ENCODE data around the gene INF2. TPM values are rescaled to one million over a fixed set of nuclear protein-coding genes. Genes with fewer than 3 reads are reported as not detected.
"Not testable (repeated sequence)": the region's sequence is repeated elsewhere in the genome, so short reads cannot be mapped to it uniquely, and the experiment has no call there.

INF2 gene
- total RNA-seq, 1 donor from 2014 or later: 113 TPM

DNA sequence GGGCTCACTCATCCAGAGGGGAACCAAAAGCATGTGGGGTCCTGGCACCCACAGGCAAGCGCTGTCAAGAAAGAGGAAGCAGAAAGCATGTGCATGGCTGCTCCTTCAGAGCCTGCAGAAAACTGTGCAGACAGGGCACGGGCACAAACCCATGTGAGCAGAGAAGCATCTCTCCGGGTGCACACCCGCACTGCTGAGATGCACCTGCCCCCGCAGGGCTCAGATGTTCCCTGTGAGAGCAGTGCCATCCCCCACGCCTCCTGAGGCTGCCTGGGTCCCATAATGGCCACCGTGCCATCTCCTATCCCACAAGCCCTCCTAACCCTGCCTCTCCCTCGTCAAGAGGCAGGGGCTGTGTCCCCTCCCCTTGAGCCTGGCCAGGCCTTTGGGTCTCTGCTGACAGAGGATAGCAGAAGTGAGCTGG is 32.3 kb upstream of the INF2 start:
- no peak for DNase-seq (ENCODE audit: low read depth)

GRCh38 chr14:104657563-104658324 is 31.7 kb upstream of the INF2 start:
- no peak for DNase-seq (ENCODE audit: low read depth)

- no peak for DNase-seq (ENCODE audit: low read depth)
Measured at GRCh38 chr14:104658325-104658712, 31.1 kb upstream of the INF2 start.

DNA sequence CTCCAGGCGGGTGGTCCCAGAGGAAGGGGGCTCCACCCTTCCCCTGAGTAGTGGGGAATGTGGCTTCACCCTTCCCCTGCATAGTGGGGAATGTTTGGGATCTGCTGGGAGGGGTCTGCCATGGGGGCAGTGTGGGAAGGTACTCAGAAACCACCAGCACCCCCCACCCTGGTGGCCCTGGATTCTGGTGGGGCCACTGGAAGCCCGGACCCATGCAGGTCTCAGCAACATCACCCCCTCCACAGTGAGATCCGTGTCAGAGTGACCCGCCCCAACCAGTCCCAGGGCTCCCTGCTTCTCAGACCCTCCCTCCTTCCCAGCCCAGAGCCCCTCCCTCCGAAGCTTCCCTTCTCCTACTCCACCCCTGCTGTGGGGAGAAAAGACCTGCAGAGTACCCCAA is 30.3 kb upstream of the INF2 start:
- no peak for DNase-seq (ENCODE audit: low read depth)

- DNase-seq (ENCODE audit: low read depth): peak; percentile 88
Measured at GRCh38 chr14:104659764-104660523, 29.5 kb upstream of the INF2 start.

DNA sequence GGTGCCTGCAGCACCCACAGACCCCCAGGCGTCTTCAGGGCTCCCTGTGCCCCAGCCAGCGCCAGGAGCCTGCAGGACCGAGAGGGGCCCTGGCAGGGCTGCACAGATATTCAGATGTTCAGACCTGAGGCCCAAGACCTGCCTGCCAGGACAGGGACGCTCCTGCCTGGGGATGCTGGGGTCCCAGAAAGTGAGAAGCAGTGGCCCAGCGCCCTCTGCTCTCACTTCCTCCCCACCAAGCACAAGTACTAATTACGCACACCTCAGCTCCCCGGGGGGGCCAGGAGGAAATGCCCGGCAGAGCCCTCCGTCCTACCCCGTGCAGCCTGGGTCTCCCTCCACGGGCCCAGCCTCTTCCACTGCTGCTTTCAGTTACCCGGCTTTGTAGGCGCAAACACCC is 28.8 kb upstream of the INF2 start:
- no peak for DNase-seq (ENCODE audit: low read depth)

GRCh38 chr14:104661086-104661485 is 28.3 kb upstream of the INF2 start:
- DNase-seq (ENCODE audit: low read depth): peak; percentile 57

DNA sequence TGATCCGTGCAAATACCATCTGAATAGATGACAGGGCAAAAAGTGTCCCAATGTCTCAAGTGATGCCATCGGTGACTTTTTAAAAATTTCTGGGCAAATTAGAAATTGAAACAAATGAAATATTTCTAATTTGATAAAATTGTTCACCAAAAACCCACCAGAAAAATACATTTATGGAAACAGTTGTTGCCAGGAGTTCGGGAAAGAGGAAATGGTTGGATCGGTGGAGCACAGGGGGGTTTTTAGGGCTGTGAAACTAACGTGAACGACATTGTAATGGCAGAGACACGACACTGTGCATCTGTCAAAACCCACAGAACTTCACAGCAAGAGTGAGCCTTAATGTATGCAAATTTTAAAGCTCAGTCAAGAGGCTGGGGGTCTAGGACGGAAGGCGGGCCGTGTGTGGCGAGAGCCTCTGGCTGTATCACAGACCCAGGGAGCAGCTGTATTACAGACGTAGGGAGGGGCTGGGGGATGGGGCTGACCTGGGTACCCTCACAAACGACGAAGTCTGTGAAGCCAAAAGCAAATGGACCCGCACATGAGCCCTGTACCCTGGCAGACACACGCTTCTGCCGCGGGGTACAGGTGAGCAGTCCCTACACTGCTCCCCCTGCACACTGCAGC is 27.8 kb upstream of the INF2 start:
- DNase-seq (ENCODE audit: low read depth): not testable (repeated sequence)

GRCh38 chr14:104662472-104662871 is 26.9 kb upstream of the INF2 start:
- DNase-seq (ENCODE audit: low read depth): not testable (repeated sequence)

- DNase-seq (ENCODE audit: low read depth): no peak
Measured at GRCh38 chr14:104664107-104664506, 25.3 kb upstream of the INF2 start.

DNA sequence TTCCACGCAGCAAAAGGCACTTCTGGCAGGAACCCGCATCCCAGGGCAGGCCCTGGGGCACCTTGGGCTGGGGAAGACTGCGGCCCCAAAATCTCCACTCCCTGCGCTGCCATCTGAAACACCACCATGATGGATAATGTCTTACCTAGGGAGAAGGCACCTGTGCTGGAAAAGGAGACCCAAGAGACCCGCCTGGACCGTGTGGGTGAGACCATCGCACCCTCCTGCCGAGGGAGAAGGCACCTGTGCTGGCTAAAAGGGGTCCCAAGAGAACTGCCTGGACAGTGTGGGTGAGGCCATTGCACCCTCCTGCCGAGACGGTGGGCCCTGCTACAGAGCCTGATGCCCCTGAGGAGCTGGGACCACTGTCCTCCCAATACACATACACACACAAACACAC is 24.8 kb upstream of the INF2 start:
- DNase-seq (ENCODE audit: low read depth): no peak

DNA sequence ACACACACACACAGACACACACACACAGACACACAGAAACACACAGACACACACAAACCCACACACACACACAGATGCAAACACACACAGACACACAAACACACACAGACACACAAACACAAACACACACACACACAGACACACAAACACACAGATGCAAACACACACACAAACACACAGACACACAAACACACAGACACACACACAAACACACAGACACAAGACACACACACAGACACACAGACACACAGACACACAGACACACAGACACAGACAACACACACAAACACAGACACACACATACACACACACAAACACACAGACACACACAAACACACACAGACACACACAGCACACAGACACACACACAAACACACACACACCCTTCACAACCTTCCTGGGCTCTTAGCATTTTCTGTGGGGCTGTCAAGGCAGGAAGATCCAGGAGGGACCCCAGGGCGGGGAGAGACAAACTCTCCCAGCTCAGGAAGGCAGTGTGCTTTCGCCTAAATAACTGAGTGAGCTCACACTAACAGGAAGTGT is 24.2 kb upstream of the INF2 start:
- DNase-seq (ENCODE audit: low read depth): no peak

- DNase-seq (ENCODE audit: low read depth): peak; percentile 26
Measured at GRCh38 chr14:104665657-104666522, 23.5 kb upstream of the INF2 start.

DNA sequence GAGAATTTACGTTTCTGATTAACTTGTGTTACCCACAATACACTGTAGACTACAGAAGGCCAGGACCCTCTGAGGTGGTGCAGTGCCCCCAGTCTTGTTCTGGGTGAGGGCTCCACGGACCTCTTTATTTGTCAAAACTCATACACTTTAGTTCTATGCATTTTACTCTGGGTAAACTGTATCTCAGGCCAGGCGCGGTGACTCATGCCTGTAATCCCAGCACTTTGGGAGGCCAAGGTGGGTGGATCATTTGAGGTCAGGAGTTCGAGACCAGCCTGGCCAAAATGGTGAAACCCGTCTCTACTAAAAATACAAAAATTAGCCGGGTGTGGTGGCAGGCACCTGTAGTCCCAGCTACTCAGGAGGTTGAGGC is 22.9 kb upstream of the INF2 start:
- not testable (repeated sequence) for DNase-seq (ENCODE audit: low read depth)

DNA sequence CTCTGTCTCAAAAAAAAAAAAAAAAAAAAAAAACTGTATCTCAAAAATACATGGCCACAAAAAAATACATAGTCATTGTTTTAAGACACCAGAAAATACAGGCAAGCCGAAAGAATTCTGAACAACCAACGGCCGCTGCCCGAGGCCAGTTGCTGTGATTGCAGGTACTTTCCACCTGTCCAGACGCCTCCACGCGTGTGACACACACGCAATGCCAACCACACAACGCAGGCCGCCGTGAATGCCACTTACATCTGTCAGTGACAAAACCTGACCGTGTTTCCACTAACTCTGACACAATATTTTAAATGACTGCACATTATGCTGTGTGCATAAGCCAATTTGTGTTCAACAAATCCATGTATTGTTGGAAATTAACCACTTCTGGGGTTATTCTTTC is 22.4 kb upstream of the INF2 start:
- DNase-seq (ENCODE audit: low read depth): no peak

- DNase-seq (ENCODE audit: low read depth): no peak
Measured at GRCh38 chr14:104669697-104670096, 19.7 kb upstream of the INF2 start.

DNA sequence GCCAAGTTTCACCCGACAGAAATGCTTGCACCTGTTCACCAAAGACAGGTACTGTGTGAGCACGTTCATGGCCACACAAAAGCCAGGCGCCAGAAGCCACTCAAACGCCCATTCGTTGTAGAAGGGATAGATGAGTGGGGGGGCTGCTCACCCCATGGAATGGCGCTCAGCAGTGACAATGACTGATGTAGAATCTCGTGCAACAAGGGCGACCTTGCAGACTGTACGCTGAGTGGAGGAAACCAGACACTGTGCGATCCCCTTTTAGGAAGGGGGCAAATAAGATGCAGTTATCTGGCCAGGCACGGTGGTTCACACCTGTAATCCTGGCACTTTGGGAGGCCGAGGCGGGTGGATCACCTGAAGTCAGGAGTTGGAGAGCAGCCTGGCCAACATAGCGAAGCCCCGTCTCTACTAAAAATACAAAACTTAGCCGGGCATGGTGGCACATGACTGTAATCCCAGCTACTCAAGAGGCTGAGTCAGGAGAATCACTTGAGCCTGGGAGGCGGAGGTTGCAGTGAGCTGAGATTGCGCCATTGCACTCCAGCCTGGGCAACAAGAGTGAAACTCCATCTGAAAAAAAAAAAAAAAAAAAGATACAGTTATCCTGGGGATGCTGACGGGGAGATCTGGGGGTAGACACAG is 18.0 kb upstream of the INF2 start:
- DNase-seq (ENCODE audit: low read depth): not testable (repeated sequence)

DNA sequence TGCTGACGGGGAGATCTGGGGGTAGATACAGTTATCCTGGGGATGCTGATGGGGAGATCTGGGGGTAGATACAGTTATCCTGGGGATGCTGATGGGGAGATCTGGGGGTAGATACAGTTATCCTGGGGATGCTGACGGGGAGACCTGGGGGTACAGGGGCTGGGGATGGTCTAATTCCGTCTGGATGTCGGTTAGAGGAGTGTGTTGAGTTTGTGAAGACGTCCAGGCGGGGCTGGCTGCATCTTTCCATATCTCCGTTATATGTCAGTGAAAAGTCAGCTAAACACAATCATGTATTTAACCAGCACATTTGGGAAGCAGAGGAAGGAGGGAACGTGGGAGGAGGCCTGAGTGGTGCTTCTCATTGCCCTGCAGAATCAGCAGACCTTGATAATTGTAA is 17.3 kb upstream of the INF2 start:
- not testable (repeated sequence) for DNase-seq (ENCODE audit: low read depth)

GRCh38 chr14:104673481-104673880 is 15.9 kb upstream of the INF2 start:
- DNase-seq (ENCODE audit: low read depth): no peak

- no peak for DNase-seq (ENCODE audit: low read depth)
Measured at GRCh38 chr14:104675447-104675846, 14.0 kb upstream of the INF2 start.

Data from myocyte (in vitro differentiated cells).